Measurements from ENCODE around the gene MTAP. TPM values are rescaled to one million over a fixed set of nuclear protein-coding genes. Genes with fewer than 3 reads are reported as not detected.

The MTAP gene
- total RNA-seq, 1 experiment from 2014 or later = 139 TPM

DNA sequence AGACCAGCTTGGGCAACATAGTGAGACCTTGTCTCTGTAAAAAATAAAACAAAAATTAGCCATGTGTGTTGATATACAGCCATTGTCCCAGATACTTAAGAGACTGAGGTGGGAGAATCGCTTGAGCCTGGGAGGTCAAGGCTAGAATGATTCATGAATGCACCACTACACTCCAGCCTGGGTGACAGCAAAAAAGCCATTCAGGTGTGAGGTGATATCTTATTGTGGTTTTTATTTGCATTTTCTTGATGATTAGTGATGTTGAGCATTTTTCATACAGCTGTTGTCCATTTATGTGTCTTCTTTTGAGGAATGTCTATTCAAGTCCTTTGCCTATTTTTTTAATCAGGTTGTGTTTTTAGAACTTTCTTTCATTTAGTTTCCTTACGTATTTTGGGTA, 23.2 kb downstream of the MTAP start:
- BruUV-seq (replicated peaks) = no TSS peak
- Mint-ChIP-seq H3K4me1 (ENCODE audit: low read depth, unreplicated experiment) (peaks cover 39% of the 10 kb centered on the region), H3K36me3 (ENCODE audit: insufficient read depth, unreplicated experiment) (peaks cover 81% of the 10 kb centered on the region), H3K4me3 (ENCODE audit: low read depth, unreplicated experiment) (no peak overlapping the region), H3K9me3 (ENCODE audit: low read depth, unreplicated experiment) (peaks cover 13% of the 10 kb centered on the region), H3K27ac (ENCODE audit: unreplicated experiment) (peak overlapping the region; percentile 58), H3K27me3 (ENCODE audit: unreplicated experiment) (no peaks in the 10 kb centered on the region)
- CTCF ChIA-PET = interaction anchor here (0.6 kb wide), 1 partner anchor 8 kb away, joined by 4 read pairs; no protein-coding TSS in a partner anchor
- TF ChIP-seq, protein P1, sequence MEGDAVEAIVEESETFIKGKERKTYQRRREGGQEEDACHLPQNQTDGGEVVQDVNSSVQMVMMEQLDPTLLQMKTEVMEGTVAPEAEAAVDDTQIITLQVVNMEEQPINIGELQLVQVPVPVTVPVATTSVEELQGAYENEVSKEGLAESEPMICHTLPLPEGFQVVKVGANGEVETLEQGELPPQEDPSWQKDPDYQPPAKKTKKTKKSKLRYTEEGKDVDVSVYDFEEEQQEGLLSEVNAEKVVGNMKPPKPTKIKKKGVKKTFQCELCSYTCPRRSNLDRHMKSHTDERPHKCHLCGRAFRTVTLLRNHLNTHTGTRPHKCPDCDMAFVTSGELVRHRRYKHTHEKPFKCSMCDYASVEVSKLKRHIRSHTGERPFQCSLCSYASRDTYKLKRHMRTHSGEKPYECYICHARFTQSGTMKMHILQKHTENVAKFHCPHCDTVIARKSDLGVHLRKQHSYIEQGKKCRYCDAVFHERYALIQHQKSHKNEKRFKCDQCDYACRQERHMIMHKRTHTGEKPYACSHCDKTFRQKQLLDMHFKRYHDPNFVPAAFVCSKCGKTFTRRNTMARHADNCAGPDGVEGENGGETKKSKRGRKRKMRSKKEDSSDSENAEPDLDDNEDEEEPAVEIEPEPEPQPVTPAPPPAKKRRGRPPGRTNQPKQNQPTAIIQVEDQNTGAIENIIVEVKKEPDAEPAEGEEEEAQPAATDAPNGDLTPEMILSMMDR (IDR thresholded peaks at IDR 0.05; ENCODE audit: unreplicated experiment) = no peak
- DNase-seq = no peak
- intact Hi-C loops (cut with micrococcal nuclease; ENCODE audit: unreplicated experiment) = loop anchor here (5.0 kb wide), 1 partner anchor 417 kb away; no protein-coding TSS in a partner anchor

- peaks cover 80% of the 10 kb centered on the region for H3K36me3 Mint-ChIP-seq (ENCODE audit: insufficient read depth, unreplicated experiment)
Observed at GRCh38 chr9:21828853-21829410, 26.5 kb downstream of the MTAP start.

GRCh38 chr9:21830589-21830988, 28.2 kb downstream of the MTAP start:
- Mint-ChIP-seq H3K4me1 (ENCODE audit: low read depth, unreplicated experiment) (peaks cover 60% of the 10 kb centered on the region), H3K27me3 (ENCODE audit: unreplicated experiment) (no peaks in the 10 kb centered on the region), H3K36me3 (ENCODE audit: insufficient read depth, unreplicated experiment) (peaks cover 74% of the 10 kb centered on the region), H3K27ac (ENCODE audit: unreplicated experiment) (peak overlapping the region; percentile 63), H3K4me3 (ENCODE audit: low read depth, unreplicated experiment) (no peak overlapping the region), H3K9me3 (ENCODE audit: low read depth, unreplicated experiment) (no peaks in the 10 kb centered on the region)
- intact Hi-C loops (cut with micrococcal nuclease; ENCODE audit: unreplicated experiment) = no loop called here
- CTCF ChIA-PET = no interaction called here
- BruUV-seq (replicated peaks) = no TSS peak
- TF ChIP-seq, protein P1 (IDR thresholded peaks at IDR 0.05; ENCODE audit: unreplicated experiment) = no peak
- no peak for DNase-seq

More at GRCh38 chr9:21828853-21829410, 26.5 kb downstream of the MTAP start:
- Mint-ChIP-seq H3K4me3 (ENCODE audit: low read depth, unreplicated experiment) (peak overlapping the region; percentile 10), H3K4me1 (ENCODE audit: low read depth, unreplicated experiment) (peaks cover 56% of the 10 kb centered on the region), H3K27me3 (ENCODE audit: unreplicated experiment) (no peaks in the 10 kb centered on the region), H3K9me3 (ENCODE audit: low read depth, unreplicated experiment) (peaks cover 3% of the 10 kb centered on the region), H3K27ac (ENCODE audit: unreplicated experiment) (peak overlapping the region; percentile 51)
- BruUV-seq (replicated peaks) = no TSS peak
- TF ChIP-seq, protein P1 (IDR thresholded peaks at IDR 0.05; ENCODE audit: unreplicated experiment) = no peak
- intact Hi-C loops (cut with micrococcal nuclease; ENCODE audit: unreplicated experiment) = loop anchor here (5.0 kb wide), 1 partner anchor 413 kb away; no protein-coding TSS in a partner anchor
- CTCF ChIA-PET = interaction anchor here (0.7 kb wide), 1 partner anchor 318 kb away, joined by 3 read pairs; no protein-coding TSS in a partner anchor
- DNase-seq = peak; percentile 43

DNA sequence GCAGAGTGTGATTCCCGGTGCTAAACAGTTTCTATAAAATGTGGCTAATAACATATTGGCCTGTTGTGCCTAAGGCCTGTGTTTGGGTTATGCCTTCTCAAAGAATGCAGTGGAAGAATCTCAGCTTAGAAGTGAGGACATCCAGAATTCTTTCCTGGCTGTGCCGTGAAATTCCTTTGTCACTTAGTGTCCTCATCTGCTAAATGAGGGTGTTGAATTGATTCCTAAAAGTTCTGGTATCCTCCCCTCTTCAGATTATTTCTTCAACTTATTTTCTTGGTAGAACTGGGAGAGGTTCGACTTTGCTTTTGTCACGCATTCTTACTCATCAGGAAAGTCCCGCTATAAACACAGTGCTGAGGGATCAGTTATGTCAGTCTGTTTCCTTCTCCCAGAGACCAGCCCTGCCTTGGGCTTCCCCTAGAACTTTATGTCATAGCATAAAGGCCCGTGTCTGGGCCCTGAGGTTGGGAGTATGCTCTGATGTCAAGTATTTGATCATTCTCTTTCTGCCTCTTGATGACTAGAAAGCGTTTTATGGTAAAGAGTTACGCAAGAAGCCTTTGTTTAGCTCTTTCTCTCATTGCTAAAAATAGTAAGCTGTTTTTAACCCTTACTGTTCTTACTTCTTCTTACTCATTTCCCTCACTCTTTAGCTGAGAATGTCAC, 29.5 kb downstream of the MTAP start:
- peak; percentile 39 for DNase-seq
- Mint-ChIP-seq H3K4me1 (ENCODE audit: low read depth, unreplicated experiment) (peaks cover 74% of the 10 kb centered on the region), H3K36me3 (ENCODE audit: insufficient read depth, unreplicated experiment) (peaks cover 86% of the 10 kb centered on the region), H3K27me3 (ENCODE audit: unreplicated experiment) (no peaks in the 10 kb centered on the region), H3K9me3 (ENCODE audit: low read depth, unreplicated experiment) (no peaks in the 10 kb centered on the region), H3K27ac (ENCODE audit: unreplicated experiment) (peak overlapping the region; percentile 75), H3K4me3 (ENCODE audit: low read depth, unreplicated experiment) (peak overlapping the region; percentile 24)
- CTCF ChIA-PET = interaction anchor here (0.7 kb wide), 1 partner anchor 380 kb away, joined by 4 read pairs; no protein-coding TSS in a partner anchor
- TF ChIP-seq, protein P1 (IDR thresholded peaks at IDR 0.05; ENCODE audit: unreplicated experiment) = no peak
- intact Hi-C loops (cut with micrococcal nuclease; ENCODE audit: unreplicated experiment) = no loop called here
- no TSS peak for BruUV-seq (replicated peaks)
